ENCODE data around the gene RAB30. TPM values are rescaled to one million over a fixed set of nuclear protein-coding genes. Genes with fewer than 3 reads are reported as not detected.

The RAB30 gene
- total RNA-seq, 8 experiments from 2014 or later, result 13.4 to 32.6 (median 19.7) TPM

- WGBS, 10 experiments, result 0 to 81% (median 61%) methylated on average over 1 to 4 of the region's 4 CpGs; no CpG with 5 or more reads in 1 of the 10 experiments
- Histone ChIP-seq H3K4me1 (replicated peaks in 1 of 2) (peaks cover 7 to 12% of the 10 kb centered on the region in 2 donors), H3K27ac (no peak overlapping the region), H3K4me3 (no peak overlapping the region)
- ATAC-seq (replicated peaks in 6 of 8), result peak in 5 of 8 experiments; percentile 17 to 44 (median 37)
- in situ Hi-C loops (cut with MboI; ENCODE audit: low pct_unique_long_range_greater_than_20kb in 2 of 9, low sequenced_read_pairs in 9 of 9, unreplicated experiment in 9 of 9), result no loop called here
These were observed 24.0 kb downstream of the RAB30 start for GRCh38 chr11:83047515-83048225.

DNA sequence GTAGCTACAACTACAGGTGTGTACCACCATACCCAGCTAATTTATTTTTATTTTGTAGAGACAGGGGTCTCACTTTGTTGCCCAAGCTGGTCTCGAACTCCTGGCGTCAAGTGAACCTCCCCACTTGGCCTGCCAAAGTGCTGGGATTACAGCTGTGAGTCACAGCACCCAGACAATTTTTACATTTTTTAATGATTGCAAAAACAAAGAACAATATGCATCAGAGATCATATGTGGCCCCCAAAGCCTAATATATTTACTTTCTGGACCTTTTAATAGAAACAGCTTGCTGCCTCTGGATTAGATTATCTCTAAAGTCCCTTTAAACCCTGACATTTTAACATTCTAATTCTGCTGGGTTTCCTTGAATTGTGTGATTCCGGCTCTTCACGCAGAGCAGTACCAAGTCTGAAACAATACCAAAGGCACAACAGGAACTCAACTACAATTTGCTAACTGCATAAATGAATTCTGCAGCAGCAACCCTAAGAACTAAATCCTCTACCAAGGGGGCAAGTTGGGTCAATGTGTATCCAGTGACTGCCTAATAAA lies 25.0 kb downstream of the RAB30 start:
- H3K27ac ChIP-seq, result no peak overlapping the region
- H3K4me3 ChIP-seq, result no peak overlapping the region
- WGBS, 10 experiments, result 56 to 100% (median 89%) methylated on average over 2 to 4 of the region's 4 CpGs; no CpG with 5 or more reads in 1 of the 10 experiments
- ATAC-seq (replicated peaks in 6 of 8), result no peak
- in situ Hi-C loops (cut with MboI; ENCODE audit: low pct_unique_long_range_greater_than_20kb in 2 of 9, low sequenced_read_pairs in 9 of 9, unreplicated experiment in 9 of 9), result no loop called here
- peaks cover 7 to 12% of the 10 kb centered on the region in 2 donors for H3K4me1 ChIP-seq (replicated peaks in 1 of 2)

DNA sequence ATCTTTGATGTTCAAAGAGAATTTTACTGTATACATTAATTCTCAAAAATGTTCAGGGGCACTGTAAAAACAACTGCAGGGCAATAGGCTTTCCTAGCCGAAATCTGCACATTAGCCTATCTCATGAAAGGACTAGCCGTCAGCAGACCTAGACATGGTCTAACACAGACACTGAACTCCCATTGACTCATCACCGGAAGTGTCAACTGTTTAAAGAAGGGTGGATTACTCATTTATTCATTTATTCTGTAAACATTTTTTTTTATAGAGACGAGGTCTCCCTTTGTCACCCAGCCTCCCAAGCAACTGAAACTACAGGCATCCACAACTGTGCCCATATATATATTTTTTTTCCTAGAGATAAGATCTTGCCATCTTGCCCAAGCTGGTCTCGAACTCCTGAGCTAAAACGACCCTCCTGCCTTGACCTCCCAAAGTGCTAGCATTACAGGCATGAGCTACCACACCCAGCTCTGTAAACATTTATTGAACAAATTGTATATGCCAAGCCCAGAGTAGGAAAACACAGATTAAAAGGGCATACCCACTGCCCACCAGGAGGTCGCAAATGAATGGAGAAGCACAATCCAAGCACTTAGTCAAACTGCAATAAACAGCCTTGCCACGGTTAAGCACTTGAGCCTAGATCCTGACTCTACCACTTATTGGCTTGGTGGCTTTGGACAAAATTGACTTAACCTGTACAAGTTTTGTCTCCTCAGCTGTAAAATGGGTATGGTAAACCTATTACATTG lies 26.6 kb downstream of the RAB30 start:
- WGBS, 10 experiments, result 0 to 100% (median 75%) methylated on average over 1 to 8 of the region's 8 CpGs; no CpG with 5 or more reads in 1 of the 10 experiments
- peaks cover 7 to 12% of the 10 kb centered on the region in 2 donors for H3K4me1 ChIP-seq (replicated peaks in 1 of 2)
- no peak overlapping the region for H3K4me3 ChIP-seq
- no peak overlapping the region for H3K27ac ChIP-seq
- in situ Hi-C loops (cut with MboI; ENCODE audit: low pct_unique_long_range_greater_than_20kb in 2 of 9, low sequenced_read_pairs in 9 of 9, unreplicated experiment in 9 of 9), result no loop called here
- peak in 6 of 8 experiments; percentile 37 to 93 (median 88) for ATAC-seq (replicated peaks in 6 of 8)

GRCh38 chr11:83042964-83043711 lies 28.6 kb downstream of the RAB30 start:
- no peak overlapping the region for H3K4me3 ChIP-seq
- H3K4me1 ChIP-seq (replicated peaks in 1 of 2), result peaks cover 7 to 12% of the 10 kb centered on the region in 2 donors
- peak in 3 of 8 experiments; percentile 32 to 72 (median 53) for ATAC-seq (replicated peaks in 6 of 8)
- H3K27ac ChIP-seq, result no peak overlapping the region
- in situ Hi-C loops (cut with MboI; ENCODE audit: low pct_unique_long_range_greater_than_20kb in 2 of 9, low sequenced_read_pairs in 9 of 9, unreplicated experiment in 9 of 9), result no loop called here
- 21 to 94% (median 71%) methylated on average over 1 to 3 of the region's 3 CpGs; no CpG with 5 or more reads in 1 of the 10 experiments for WGBS, 10 experiments

GRCh38 chr11:83041126-83041525 lies 30.6 kb downstream of the RAB30 start:
- peaks cover 0 to 4% of the 10 kb centered on the region in 2 donors for H3K4me1 ChIP-seq (replicated peaks in 1 of 2)
- in situ Hi-C loops (cut with MboI; ENCODE audit: low pct_unique_long_range_greater_than_20kb in 2 of 9, low sequenced_read_pairs in 9 of 9, unreplicated experiment in 9 of 9), result no loop called here
- ATAC-seq (replicated peaks in 6 of 8), result no peak
- H3K27ac ChIP-seq, result no peak overlapping the region
- H3K4me3 ChIP-seq, result no peak overlapping the region
- 80 to 100% (median 100%) methylated on average over 1 to 2 of the region's 2 CpGs; no CpG with 5 or more reads in 7 of the 10 experiments for WGBS, 10 experiments

GRCh38 chr11:83039566-83039965 lies 32.1 kb downstream of the RAB30 start:
- no peak for ATAC-seq (replicated peaks in 6 of 8)
- in situ Hi-C loops (cut with MboI; ENCODE audit: low pct_unique_long_range_greater_than_20kb in 2 of 9, low sequenced_read_pairs in 9 of 9, unreplicated experiment in 9 of 9), result no loop called here
- Histone ChIP-seq H3K4me3 (no peak overlapping the region), H3K27ac (no peak overlapping the region), H3K4me1 (replicated peaks in 1 of 2) (peaks cover 4 to 8% of the 10 kb centered on the region in 2 donors)
- 87 to 100% (median 93%) methylated on average over 1 to 4 of the region's 4 CpGs for WGBS, 10 experiments

DNA sequence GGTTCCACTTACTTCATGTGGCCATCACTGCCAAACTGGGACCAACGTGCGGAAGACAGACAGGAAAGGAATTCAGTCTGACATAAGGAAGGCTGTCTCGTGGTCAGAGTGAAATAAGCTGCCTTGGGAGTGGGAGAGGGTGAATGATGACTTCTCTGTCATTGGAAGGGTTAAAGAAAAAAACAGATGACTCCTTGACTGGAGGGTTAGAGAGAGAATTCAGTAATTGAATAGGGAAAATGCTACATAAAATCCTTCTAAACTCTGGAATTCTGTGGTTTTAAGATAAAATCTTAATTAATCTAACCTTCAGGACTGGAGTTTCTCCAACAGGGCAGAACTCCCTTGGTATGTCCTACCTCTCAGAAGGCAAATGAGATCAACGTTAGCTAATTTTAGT lies 33.8 kb downstream of the RAB30 start:
- no peak for ATAC-seq (replicated peaks in 6 of 8)
- Histone ChIP-seq H3K4me1 (replicated peaks in 1 of 2) (peaks cover 18 to 20% of the 10 kb centered on the region in 2 donors), H3K27ac (no peak overlapping the region), H3K4me3 (no peak overlapping the region)
- WGBS, 10 experiments, result 0 to 90% (median 80%) methylated on average over 1 to 4 of the region's 4 CpGs; no CpG with 5 or more reads in 1 of the 10 experiments
- in situ Hi-C loops (cut with MboI; ENCODE audit: low pct_unique_long_range_greater_than_20kb in 2 of 9, low sequenced_read_pairs in 9 of 9, unreplicated experiment in 9 of 9), result no loop called here

DNA sequence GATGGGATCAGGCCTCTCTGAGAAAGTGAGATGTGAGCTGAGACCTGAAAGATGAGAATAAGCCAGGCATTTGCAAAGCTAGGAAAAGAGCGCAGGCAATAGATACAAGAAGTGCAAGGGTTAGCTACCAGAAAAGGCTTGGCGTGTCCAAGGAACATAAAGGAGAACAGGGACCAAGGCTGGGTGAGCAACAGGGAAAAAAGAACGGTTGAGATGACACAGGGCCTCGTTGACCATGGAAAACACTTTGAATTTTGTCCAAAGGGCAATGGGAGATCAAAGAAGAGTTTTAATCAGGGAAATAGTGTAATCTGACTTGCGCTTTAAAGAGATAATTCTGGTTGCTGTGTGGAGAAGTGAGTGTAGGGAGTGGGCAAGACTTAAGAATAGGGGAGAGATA lies 35.0 kb downstream of the RAB30 start:
- in situ Hi-C loops (cut with MboI; ENCODE audit: low pct_unique_long_range_greater_than_20kb in 2 of 9, low sequenced_read_pairs in 9 of 9, unreplicated experiment in 9 of 9), result no loop called here
- Histone ChIP-seq H3K4me3 (no peak overlapping the region), H3K4me1 (replicated peaks in 1 of 2) (peaks cover 18 to 20% of the 10 kb centered on the region in 2 donors), H3K27ac (no peak overlapping the region)
- no peak for ATAC-seq (replicated peaks in 6 of 8)
- WGBS, 10 experiments, result 85 to 100% (median 91%) methylated on average over 3 to 5 of the region's 5 CpGs; no CpG with 5 or more reads in 1 of the 10 experiments

DNA sequence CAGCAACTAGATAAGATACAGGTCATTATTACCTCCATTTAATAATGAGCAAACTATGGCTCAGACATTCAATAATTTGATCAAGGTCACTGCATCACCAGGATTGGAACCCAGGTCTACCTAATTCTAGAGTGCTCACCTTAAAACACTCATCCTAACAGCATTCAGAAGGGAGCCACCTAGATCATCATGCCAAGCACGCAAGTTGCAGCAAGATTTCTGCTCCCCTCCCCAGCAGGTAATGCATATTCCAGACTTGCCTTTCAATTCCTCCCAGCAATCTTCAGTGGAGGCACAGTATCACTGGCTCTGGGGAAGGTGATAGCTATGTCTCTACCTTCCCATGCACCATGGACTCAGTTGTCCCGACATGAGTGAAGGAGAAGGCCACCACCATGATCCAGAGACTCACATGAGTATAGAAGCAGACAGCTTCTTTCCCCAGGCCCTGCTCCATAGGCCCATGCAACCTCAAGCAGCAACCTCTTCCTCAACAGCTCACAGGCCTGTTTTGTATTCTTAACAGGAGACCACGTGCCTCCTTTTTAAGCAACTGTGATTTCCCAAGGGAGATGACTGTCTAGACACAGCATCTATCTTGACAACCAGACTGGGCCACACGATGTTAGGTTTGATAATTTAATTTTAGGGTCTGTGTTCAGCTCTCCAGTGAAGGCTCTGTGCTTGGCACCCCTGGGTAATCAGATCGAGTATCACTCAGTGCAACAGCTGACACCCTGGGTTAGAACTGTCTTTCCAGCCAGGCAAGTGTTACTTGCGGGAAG lies 36.4 kb downstream of the RAB30 start:
- Histone ChIP-seq H3K4me3 (no peak overlapping the region), H3K27ac (no peak overlapping the region), H3K4me1 (replicated peaks in 1 of 2) (peaks cover 18 to 20% of the 10 kb centered on the region in 2 donors)
- 17 to 100% (median 86%) methylated on average over 1 to 5 of the region's 6 CpGs; no CpG with 5 or more reads in 2 of the 10 experiments for WGBS, 10 experiments
- in situ Hi-C loops (cut with MboI; ENCODE audit: low pct_unique_long_range_greater_than_20kb in 2 of 9, low sequenced_read_pairs in 9 of 9, unreplicated experiment in 9 of 9), result no loop called here
- ATAC-seq (replicated peaks in 6 of 8), result peak in 5 of 8 experiments; percentile 61 to 89 (median 85)

GRCh38 chr11:83034673-83035014 lies 37.1 kb downstream of the RAB30 start:
- peaks cover 18 to 20% of the 10 kb centered on the region in 2 donors for H3K4me1 ChIP-seq (replicated peaks in 1 of 2)
- H3K27ac ChIP-seq, result no peak overlapping the region
- in situ Hi-C loops (cut with MboI; ENCODE audit: low pct_unique_long_range_greater_than_20kb in 2 of 9, low sequenced_read_pairs in 9 of 9, unreplicated experiment in 9 of 9), result no loop called here
- ATAC-seq (replicated peaks in 6 of 8), result peak in 1 of 8 experiments; percentile 5
- no peak overlapping the region for H3K4me3 ChIP-seq

DNA sequence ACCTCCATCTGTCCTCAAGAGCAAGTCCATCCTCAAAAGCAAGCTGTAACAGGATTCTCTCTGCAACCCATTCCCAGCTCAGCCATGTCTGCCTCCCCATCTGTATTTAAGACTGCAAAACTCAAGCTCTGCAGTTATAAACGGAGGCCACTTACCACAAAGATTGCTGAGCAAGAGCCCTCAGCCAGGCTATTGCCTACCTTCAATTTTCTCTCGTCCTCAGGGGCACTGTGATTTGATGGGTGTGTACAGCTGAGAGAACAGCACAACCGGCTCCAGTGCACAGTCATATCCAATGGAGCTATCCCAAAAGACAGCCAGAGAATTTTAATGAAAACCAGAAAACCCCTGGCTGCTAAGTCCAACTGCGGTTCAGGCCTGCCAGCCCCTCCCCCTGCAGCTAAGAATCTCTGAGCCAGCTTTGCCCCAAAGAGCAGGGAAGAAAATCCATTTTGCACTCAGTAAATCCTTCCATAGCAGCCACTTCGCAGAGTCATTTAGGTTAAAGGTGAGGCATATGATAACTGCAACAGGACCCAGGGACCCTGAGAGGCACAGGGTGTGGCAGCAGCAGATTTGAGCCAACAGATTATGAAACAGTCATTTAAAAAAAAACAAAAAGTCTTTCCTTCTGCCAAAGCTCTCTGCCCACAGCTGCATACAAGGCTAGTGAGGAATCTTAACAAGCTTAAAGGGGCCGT lies 37.6 kb downstream of the RAB30 start:
- in situ Hi-C loops (cut with MboI; ENCODE audit: low pct_unique_long_range_greater_than_20kb in 2 of 9, low sequenced_read_pairs in 9 of 9, unreplicated experiment in 9 of 9), result no loop called here
- Histone ChIP-seq H3K4me1 (replicated peaks in 1 of 2) (peaks cover 18 to 20% of the 10 kb centered on the region in 2 donors), H3K4me3 (no peak overlapping the region), H3K27ac (peak overlapping the region in 1 of 2 donors; percentile 48)
- ATAC-seq (replicated peaks in 6 of 8), result peak; percentile 65 to 79 (median 72)
- WGBS, 10 experiments, result 0 to 100% (median 40%) methylated on average over 1 to 6 of the region's 6 CpGs; no CpG with 5 or more reads in 1 of the 10 experiments
